GM12892 (cell line): ENCODE measurements around the gene ABCA3.

Experiments
- POLR2A ChIP-seq: IDR thresholded peaks from 2 replicates; pipeline ENCODE4 v1.6.1; 2011; ENCODE audit warnings: low read depth, low read length, control low read depth
- TAF1 ChIP-seq: IDR thresholded peaks from 2 replicates; pipeline ENCODE4 v1.6.1; 2011; ENCODE audit warnings: low read depth, mild to moderate bottlenecking, control low read depth, low read length, borderline replicate concordance

DNA sequence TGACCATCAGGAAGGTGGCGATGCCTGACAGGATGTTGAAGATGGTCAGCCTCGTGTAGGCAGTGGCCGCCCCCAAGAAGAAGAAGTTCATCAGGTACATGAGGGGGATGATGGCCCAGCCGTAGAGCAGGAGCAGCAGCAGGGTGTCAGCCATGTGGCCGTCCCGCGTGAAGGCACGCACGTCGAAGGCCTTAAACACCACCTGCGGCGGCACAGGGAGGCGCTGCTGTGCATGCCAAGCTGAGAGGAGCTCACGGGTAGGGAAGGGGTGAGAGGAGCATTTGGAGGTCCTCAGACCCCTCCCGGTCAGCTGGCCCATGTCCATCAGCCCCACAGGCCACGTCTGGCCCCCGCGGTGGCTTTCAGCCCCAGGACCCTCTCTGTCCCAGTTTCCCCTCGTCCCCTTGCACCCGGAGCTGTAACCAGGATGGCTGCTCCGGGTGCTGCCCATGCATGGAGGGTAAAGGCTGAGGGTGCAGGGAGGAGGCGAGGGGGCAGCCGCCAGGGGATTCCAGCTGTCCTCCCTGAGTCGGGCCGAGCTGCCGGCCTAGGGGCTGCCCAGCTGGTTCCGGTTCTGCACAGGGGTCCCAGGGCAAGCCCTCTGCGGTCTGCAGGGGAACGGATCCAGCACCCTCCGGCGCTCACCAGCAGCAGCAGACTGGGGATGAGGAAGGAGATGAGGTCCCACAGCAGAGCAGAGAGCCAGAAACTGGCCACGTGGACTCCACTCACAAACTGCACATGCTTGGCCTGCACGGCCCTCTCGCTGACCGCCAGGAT lies 55.5 kb downstream of the ABCA3 start:
- TF ChIP-seq TAF1 (no peak), POLR2A (no peak)
